H1 (cell line): ENCODE data around the gene CBLL1.

Experiments used
- CEBPB ChIP-seq: IDR thresholded peaks from 2 replicates; pipeline ENCODE4 v1.6.1; 2012; ENCODE audit warnings: low read depth, low read length
- CHD1 ChIP-seq: IDR thresholded peaks from 2 replicates; pipeline ENCODE4 v1.6.1; 2012; ENCODE audit warnings: low read depth, low read length, improper control_type of control experiment
- EP300 ChIP-seq, 2 experiments: IDR thresholded peaks; 1 replicate in 1 of 2; 2 replicates in 1 of 2; pipeline ENCODE4 v1.6.1; 2011 to 2012; ENCODE audit warnings: low read depth in 2 of 2, low read length in 2 of 2, mild to moderate bottlenecking in 2 of 2, borderline replicate concordance in 1 of 2, inconsistent platforms in 1 of 2, moderate library complexity in 1 of 2
- EZH2 ChIP-seq: fragments of 200-600 bp; sonication (generic); IDR thresholded peaks from 2 replicates; pipeline ENCODE4 v1.7.1; 2012; ENCODE audit warnings: low read depth, mild to moderate bottlenecking, moderate library complexity, low read length, inconsistent platforms; ENCODE audit not compliant: severe bottlenecking
- POLR2A ChIP-seq, 2 experiments: IDR thresholded peaks; 1 replicate in 1 of 2; 2 replicates in 1 of 2; pipeline ENCODE4 v1.6.1; 2011; ENCODE audit warnings: low read depth in 2 of 2, low read length in 2 of 2, mild to moderate bottlenecking in 2 of 2; ENCODE audit errors: control extremely low read depth in 1 of 2
- POLR2AphosphoS5 ChIP-seq: IDR thresholded peaks from 2 replicates; pipeline ENCODE4 v1.6.1; 2011; ENCODE audit warnings: low read depth, low read length
- RAD21 ChIP-seq, 2 experiments: IDR thresholded peaks in 1 of 2; conservative IDR thresholded peaks in 1 of 2; 2 replicates each; pipeline ENCODE4 v1.6.1; 2011; ENCODE audit warnings: low read depth in 2 of 2, low read length in 2 of 2, improper control_type of control experiment in 1 of 2, inconsistent platforms in 1 of 2, mild to moderate bottlenecking in 1 of 2, moderate library complexity in 1 of 2
- RNF2 ChIP-seq: fragments of 200-900, 300-1000 bp; sonication (generic); IDR thresholded peaks from 2 replicates; pipeline ENCODE4 v1.7.1; 2016; ENCODE audit warnings: borderline replicate concordance, low read depth, mild to moderate bottlenecking, antibody characterized with exemption, low read length; ENCODE audit not compliant: poor library complexity, severe bottlenecking; ENCODE audit errors: missing control alignments
- SIN3A ChIP-seq, 2 experiments: IDR thresholded peaks in 1 of 2; conservative IDR thresholded peaks in 1 of 2; 2 replicates each; pipeline ENCODE4 v1.6.1; 2011 to 2012; ENCODE audit warnings: low read length in 2 of 2, improper control_type of control experiment in 1 of 2, low read depth in 1 of 2, mild to moderate bottlenecking in 1 of 2
- SP1 ChIP-seq: IDR thresholded peaks from 2 replicates; pipeline ENCODE4 v1.6.1; 2011; ENCODE audit warnings: low read depth, low read length
- TF ChIP-seq, protein P1 (sequence below), 3 experiments: IDR thresholded peaks; 1 replicate in 2 of 3; 2 replicates in 1 of 3; pipeline versions ENCODE4 v1.5.1 to v1.6.1; 2011; ENCODE audit warnings: low read length in 3 of 3, mild to moderate bottlenecking in 3 of 3, inconsistent platforms in 2 of 3, low read depth in 1 of 3, moderate library complexity in 1 of 3; ENCODE audit not compliant: insufficient read depth in 1 of 3; ENCODE audit errors: control extremely low read depth in 1 of 3
- TF ChIP-seq, protein P2 (sequence below): IDR thresholded peaks from 2 replicates; pipeline ENCODE4 v1.6.1; 2012; ENCODE audit warnings: low read length, inconsistent platforms
- TF ChIP-seq, protein P3 (sequence below): IDR thresholded peaks from 2 replicates; pipeline ENCODE4 v1.6.1; 2011; ENCODE audit warnings: low read depth, mild to moderate bottlenecking, low read length; ENCODE audit not compliant: insufficient read depth

DNA sequence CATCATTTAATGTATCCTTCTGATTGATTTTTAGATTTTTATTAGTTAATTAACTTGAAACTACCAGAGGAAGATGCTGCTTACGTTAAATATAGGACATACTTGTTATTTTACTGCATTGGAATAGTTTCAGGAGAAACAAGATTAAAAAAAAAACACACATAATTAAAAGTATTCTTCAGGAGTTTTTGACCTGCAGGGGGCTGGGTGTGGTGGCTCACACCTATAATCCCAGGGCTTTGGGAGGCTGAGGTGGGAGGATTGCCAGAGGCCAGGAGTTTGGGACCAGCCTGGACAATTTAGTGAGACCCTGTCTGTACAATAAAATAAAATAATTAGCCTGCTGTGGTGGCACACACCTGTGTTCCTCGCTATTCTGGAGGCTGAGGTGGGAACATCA lies 10.7 kb downstream of the CBLL1 start:
- TF ChIP-seq, protein P1, sequence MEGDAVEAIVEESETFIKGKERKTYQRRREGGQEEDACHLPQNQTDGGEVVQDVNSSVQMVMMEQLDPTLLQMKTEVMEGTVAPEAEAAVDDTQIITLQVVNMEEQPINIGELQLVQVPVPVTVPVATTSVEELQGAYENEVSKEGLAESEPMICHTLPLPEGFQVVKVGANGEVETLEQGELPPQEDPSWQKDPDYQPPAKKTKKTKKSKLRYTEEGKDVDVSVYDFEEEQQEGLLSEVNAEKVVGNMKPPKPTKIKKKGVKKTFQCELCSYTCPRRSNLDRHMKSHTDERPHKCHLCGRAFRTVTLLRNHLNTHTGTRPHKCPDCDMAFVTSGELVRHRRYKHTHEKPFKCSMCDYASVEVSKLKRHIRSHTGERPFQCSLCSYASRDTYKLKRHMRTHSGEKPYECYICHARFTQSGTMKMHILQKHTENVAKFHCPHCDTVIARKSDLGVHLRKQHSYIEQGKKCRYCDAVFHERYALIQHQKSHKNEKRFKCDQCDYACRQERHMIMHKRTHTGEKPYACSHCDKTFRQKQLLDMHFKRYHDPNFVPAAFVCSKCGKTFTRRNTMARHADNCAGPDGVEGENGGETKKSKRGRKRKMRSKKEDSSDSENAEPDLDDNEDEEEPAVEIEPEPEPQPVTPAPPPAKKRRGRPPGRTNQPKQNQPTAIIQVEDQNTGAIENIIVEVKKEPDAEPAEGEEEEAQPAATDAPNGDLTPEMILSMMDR (IDR thresholded peaks at IDR 0.05; ENCODE audit: control extremely low read depth in 1 of 3, insufficient read depth in 1 of 3, low read depth in 1 of 3, low read length in 3 of 3) = no peak
- TF ChIP-seq, protein P2, sequence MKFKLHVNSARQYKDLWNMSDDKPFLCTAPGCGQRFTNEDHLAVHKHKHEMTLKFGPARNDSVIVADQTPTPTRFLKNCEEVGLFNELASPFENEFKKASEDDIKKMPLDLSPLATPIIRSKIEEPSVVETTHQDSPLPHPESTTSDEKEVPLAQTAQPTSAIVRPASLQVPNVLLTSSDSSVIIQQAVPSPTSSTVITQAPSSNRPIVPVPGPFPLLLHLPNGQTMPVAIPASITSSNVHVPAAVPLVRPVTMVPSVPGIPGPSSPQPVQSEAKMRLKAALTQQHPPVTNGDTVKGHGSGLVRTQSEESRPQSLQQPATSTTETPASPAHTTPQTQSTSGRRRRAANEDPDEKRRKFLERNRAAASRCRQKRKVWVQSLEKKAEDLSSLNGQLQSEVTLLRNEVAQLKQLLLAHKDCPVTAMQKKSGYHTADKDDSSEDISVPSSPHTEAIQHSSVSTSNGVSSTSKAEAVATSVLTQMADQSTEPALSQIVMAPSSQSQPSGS = no peak
- TF ChIP-seq RNF2 = no peak
- TF ChIP-seq, protein P3, sequence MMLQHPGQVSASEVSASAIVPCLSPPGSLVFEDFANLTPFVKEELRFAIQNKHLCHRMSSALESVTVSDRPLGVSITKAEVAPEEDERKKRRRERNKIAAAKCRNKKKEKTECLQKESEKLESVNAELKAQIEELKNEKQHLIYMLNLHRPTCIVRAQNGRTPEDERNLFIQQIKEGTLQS = no peak
- TF ChIP-seq POLR2AphosphoS5 = no peak
- no peak for TF ChIP-seq EZH2
- no peak for TF ChIP-seq SIN3A (conservative IDR thresholded peaks at IDR 0.05 in 1 of 2, IDR thresholded peaks at IDR 0.05 in 1 of 2; ENCODE audit: low read depth in 1 of 2, low read length in 2 of 2)
- TF ChIP-seq POLR2A (IDR thresholded peaks at IDR 0.05; ENCODE audit: control extremely low read depth in 1 of 2, low read depth in 2 of 2, low read length in 2 of 2) = no peak
- no peak for TF ChIP-seq CEBPB
- TF ChIP-seq RAD21 (IDR thresholded peaks at IDR 0.05 in 1 of 2, conservative IDR thresholded peaks at IDR 0.05 in 1 of 2; ENCODE audit: low read depth in 2 of 2, low read length in 2 of 2) = no peak
- TF ChIP-seq CHD1 = no peak
- no peak for TF ChIP-seq EP300 (IDR thresholded peaks at IDR 0.05; ENCODE audit: borderline replicate concordance in 1 of 2, low read depth in 2 of 2, low read length in 2 of 2)
- no peak for TF ChIP-seq SP1
